Adrenal gland (tissue), 5 donors: ENCODE results near the gene NUSAP1.
"Not testable (repeated sequence)": the region's sequence is repeated elsewhere in the genome, so short reads cannot be mapped to it uniquely, and the experiment has no call there.

Experiments
- POLR2A ChIP-seq, 2 donors: fragments of 450-650 bp; IDR thresholded peaks; one replicate each; pipeline ENCODE4 v1.6.1; 2017; ENCODE audit warnings: antibody characterized with exemption in 2 of 2, mild to moderate bottlenecking in 2 of 2, moderate library complexity in 1 of 2
- TF ChIP-seq, protein P1 (sequence below), 6 experiments: fragments of 450-650 bp in 4 of 6; fragments of 200-600 bp in 2 of 6; sonication (generic) in 1 of 6; IDR thresholded peaks; 1 replicate in 5 of 6; 2 replicates in 1 of 6; pipeline versions ENCODE4 v1.5.1 to v1.8.0; 2016 to 2021; ENCODE audit warnings: antibody characterized with exemption in 6 of 6, mild to moderate bottlenecking in 2 of 6, moderate library complexity in 1 of 6
- donor health status: DM: no; HTN: no; CAD: no.

DNA sequence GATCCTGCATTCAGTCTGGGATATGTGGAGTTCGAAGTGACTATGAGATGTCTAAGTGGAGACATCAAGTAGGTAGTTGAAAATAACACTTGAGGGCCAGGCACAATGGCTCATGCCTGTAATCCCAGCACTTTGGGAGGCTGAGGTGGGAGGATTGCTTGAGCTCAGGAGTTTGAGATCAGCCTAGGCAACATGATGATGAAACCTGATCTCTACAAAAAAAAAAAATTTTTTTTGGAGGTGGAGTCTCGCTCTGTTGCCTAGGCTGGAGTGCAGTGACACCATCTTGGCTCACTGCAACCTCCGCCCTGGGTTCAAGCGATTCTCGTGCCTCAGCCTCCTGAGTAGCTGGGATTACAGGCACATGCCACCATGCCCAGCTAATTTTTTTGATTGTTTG lies 93.2 kb downstream of the NUSAP1 start:
- TF ChIP-seq, protein P1, sequence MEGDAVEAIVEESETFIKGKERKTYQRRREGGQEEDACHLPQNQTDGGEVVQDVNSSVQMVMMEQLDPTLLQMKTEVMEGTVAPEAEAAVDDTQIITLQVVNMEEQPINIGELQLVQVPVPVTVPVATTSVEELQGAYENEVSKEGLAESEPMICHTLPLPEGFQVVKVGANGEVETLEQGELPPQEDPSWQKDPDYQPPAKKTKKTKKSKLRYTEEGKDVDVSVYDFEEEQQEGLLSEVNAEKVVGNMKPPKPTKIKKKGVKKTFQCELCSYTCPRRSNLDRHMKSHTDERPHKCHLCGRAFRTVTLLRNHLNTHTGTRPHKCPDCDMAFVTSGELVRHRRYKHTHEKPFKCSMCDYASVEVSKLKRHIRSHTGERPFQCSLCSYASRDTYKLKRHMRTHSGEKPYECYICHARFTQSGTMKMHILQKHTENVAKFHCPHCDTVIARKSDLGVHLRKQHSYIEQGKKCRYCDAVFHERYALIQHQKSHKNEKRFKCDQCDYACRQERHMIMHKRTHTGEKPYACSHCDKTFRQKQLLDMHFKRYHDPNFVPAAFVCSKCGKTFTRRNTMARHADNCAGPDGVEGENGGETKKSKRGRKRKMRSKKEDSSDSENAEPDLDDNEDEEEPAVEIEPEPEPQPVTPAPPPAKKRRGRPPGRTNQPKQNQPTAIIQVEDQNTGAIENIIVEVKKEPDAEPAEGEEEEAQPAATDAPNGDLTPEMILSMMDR (IDR thresholded peaks at IDR 0.05): not testable (repeated sequence)
- TF ChIP-seq POLR2A (IDR thresholded peaks at IDR 0.05): not testable (repeated sequence)
